ENCODE measurements around the gene CCDC92.

The CCDC92 gene

GRCh38 chr12:123963821-123964220 is 8.8 kb downstream of the CCDC92 start:
- no peaks in the 10 kb centered on the region for H3K79me2 ChIP-seq (ENCODE audit: control insufficient read depth, low read length)
- no peaks in the 10 kb centered on the region for H3K4me1 ChIP-seq (ENCODE audit: control insufficient read depth, low read length)
- no peaks in the 10 kb centered on the region for H3K36me3 ChIP-seq (ENCODE audit: control insufficient read depth, low read length)
- H3K27me3 ChIP-seq (ENCODE audit: control insufficient read depth, low read length) = no peaks in the 10 kb centered on the region; the same call in 1 of the 2 replicates
- H3F3A ChIP-seq (ENCODE audit: control insufficient read depth, insufficient read depth) = no peaks in the 10 kb centered on the region; the same call in 1 of the 2 replicates
- H3K4me3 ChIP-seq (ENCODE audit: low read length) = no peak overlapping the region
- H3K9me3 ChIP-seq (ENCODE audit: control insufficient read depth, insufficient read depth, low read length) = no peaks in the 10 kb centered on the region
- H3K27ac ChIP-seq (ENCODE audit: low read depth, low read length) = no peak overlapping the region
- TF ChIP-seq EZH2phosphoT487 (IDR thresholded peaks at IDR 0.05; ENCODE audit: borderline replicate concordance, low read length) (no peak), CTCF (IDR thresholded peaks at IDR 0.05; ENCODE audit: low read depth, low read length, poor library complexity, severe bottlenecking) (no peak)
- H4K20me1 ChIP-seq (ENCODE audit: control insufficient read depth, insufficient read depth, low read depth, low read length) = no peaks in the 10 kb centered on the region
- no peaks in the 10 kb centered on the region for H3K9me2 ChIP-seq (replicated peaks; ENCODE audit: control insufficient read depth, low read length)
- H3K4me2 ChIP-seq (ENCODE audit: low read length) = no peak overlapping the region

GRCh38 chr12:123962513-123962912 is 10.1 kb downstream of the CCDC92 start:
- no peak overlapping the region for H3K4me2 ChIP-seq (ENCODE audit: low read length)
- no peak for TF ChIP-seq CTCF (IDR thresholded peaks at IDR 0.05; ENCODE audit: low read depth, low read length, poor library complexity, severe bottlenecking)
- TF ChIP-seq EZH2phosphoT487 (IDR thresholded peaks at IDR 0.05; ENCODE audit: borderline replicate concordance, low read length) = no peak
- no peak overlapping the region for H3K4me3 ChIP-seq (ENCODE audit: low read length)
- no peaks in the 10 kb centered on the region for H3K9me3 ChIP-seq (ENCODE audit: control insufficient read depth, insufficient read depth, low read length)
- no peaks in the 10 kb centered on the region for H3K79me2 ChIP-seq (ENCODE audit: control insufficient read depth, low read length)
- no peaks in the 10 kb centered on the region; the same call in 1 of the 2 replicates for H3K27me3 ChIP-seq (ENCODE audit: control insufficient read depth, low read length)
- H4K20me1 ChIP-seq (ENCODE audit: control insufficient read depth, insufficient read depth, low read depth, low read length) = no peaks in the 10 kb centered on the region
- H3F3A ChIP-seq (ENCODE audit: control insufficient read depth, insufficient read depth) = no peaks in the 10 kb centered on the region
- no peak overlapping the region for H3K27ac ChIP-seq (ENCODE audit: low read depth, low read length)
- no peaks in the 10 kb centered on the region for H3K9me2 ChIP-seq (replicated peaks; ENCODE audit: control insufficient read depth, low read length)
- no peaks in the 10 kb centered on the region for H3K36me3 ChIP-seq (ENCODE audit: control insufficient read depth, low read length)
- no peaks in the 10 kb centered on the region for H3K4me1 ChIP-seq (ENCODE audit: control insufficient read depth, low read length)

GRCh38 chr12:123961585-123962345 is 10.9 kb downstream of the CCDC92 start:
- H3K36me3 ChIP-seq (ENCODE audit: control insufficient read depth, low read length) = no peaks in the 10 kb centered on the region
- TF ChIP-seq EZH2phosphoT487 (IDR thresholded peaks at IDR 0.05; ENCODE audit: borderline replicate concordance, low read length) (no peak), CTCF (IDR thresholded peaks at IDR 0.05; ENCODE audit: low read depth, low read length, poor library complexity, severe bottlenecking) (no peak)
- H3K9me3 ChIP-seq (ENCODE audit: control insufficient read depth, insufficient read depth, low read length) = no peaks in the 10 kb centered on the region
- no peak overlapping the region for H3K27ac ChIP-seq (ENCODE audit: low read depth, low read length)
- H3K9me2 ChIP-seq (replicated peaks; ENCODE audit: control insufficient read depth, low read length) = no peaks in the 10 kb centered on the region
- no peaks in the 10 kb centered on the region for H4K20me1 ChIP-seq (ENCODE audit: control insufficient read depth, insufficient read depth, low read depth, low read length)
- H3K4me2 ChIP-seq (ENCODE audit: low read length) = no peak overlapping the region
- no peaks in the 10 kb centered on the region for H3K79me2 ChIP-seq (ENCODE audit: control insufficient read depth, low read length)
- H3K4me3 ChIP-seq (ENCODE audit: low read length) = no peak overlapping the region
- H3K27me3 ChIP-seq (ENCODE audit: control insufficient read depth, low read length) = no peaks in the 10 kb centered on the region; the same call in 1 of the 2 replicates
- no peaks in the 10 kb centered on the region for H3F3A ChIP-seq (ENCODE audit: control insufficient read depth, insufficient read depth)
- H3K4me1 ChIP-seq (ENCODE audit: control insufficient read depth, low read length) = no peaks in the 10 kb centered on the region
